GM19372 (cell line): ENCODE data around the gene KRTAP4-3.
"Not testable (repeated sequence)": the region's sequence is repeated elsewhere in the genome, so short reads cannot be mapped to it uniquely, and the experiment has no call there.

Source experiments
- ATAC-seq: cut with Tn5 transposase; IDR thresholded peaks from one replicate; pipeline ENCODE4 v1.9.1; 2021; ENCODE audit warnings: mild to moderate bottlenecking, low read depth, moderate library complexity; ENCODE audit not compliant: unreplicated experiment

KRTAP4-3 gene

GRCh38 chr17:41160190-41160589 is 7.8 kb downstream of the KRTAP4-3 start:
- ATAC-seq: not testable (repeated sequence)

DNA sequence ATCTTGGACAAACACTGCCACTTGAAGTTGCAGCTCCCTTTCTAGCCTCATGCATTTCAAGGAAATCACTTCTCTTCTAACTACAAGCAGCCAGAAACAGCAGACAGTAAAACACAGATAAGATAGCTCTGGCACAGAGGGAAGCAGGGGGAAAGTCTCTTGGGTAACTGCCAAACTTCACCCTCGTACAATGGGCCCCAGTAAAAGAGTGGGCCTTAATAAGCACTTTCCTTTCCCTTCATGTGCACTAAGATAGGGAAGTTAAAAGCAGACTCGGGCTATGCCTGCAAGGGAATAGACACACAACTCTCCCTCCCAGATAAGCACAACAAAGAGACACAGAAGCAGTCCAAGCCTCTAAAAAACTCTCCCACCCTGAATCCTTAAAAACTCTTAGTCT is 14.2 kb downstream of the KRTAP4-3 start:
- no peak for ATAC-seq

DNA sequence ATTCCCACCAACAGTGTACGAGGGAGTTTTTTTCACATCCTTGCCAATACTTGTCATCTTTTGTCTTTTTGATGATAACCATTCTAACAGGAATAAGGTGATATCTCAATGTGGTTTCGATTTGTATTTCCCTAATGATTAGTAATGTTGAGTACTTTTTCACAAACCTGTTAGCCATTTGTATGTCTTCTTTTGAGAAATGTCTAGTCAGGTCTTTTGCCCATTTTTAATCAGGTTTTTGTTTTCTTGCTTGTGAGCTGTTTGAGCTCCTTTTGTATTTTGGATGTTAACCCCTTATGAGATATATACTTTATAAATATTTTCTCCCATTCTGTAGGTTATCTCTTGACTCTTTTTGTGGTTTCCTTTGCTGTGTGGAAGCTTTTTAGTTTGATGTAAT is 16.5 kb downstream of the KRTAP4-3 start:
- ATAC-seq: no peak

DNA sequence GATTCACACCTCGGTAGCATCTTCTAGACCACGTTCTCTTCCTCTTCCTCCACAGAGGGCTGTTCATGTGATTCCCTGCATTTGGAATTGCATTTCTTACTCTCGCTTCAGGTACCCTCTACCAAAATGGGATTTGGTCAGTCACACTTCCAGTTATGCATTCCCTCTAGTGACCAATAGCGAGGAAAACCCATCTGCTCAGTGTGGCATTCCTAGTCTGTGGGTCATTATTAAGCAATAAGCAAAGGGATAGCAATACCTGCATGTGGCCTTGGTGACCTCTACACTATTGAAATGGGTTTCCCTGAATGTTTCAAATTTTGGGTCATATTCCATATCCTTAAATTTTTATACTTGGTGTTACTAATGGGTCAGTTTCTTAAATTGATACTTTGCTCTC is 18.0 kb downstream of the KRTAP4-3 start:
- no peak for ATAC-seq

DNA sequence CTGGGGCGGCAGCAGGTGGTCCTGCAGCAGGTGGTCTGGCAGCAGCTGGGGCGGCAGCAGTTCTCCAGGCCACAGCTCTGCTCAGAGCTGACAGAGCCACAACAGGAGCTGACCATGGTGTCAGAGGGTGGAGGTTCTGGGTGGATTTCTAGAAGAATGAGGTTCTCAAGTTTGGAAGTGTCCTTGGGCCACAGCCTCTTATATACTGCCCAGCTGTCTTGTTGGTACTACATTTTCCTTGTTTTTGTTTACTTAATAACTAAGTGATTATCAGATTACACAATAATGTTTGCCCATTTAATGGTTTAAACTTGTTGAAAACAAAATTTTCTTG is 18.4 kb downstream of the KRTAP4-3 start, which contains the start of gene KRTAP4-5:
TSS of gene KRTAP4-5 (minus strand) at position 174 of the 334 bp plus-strand sequence. CDS start at position 116, 58 bp downstream.
- no peak for ATAC-seq

DNA sequence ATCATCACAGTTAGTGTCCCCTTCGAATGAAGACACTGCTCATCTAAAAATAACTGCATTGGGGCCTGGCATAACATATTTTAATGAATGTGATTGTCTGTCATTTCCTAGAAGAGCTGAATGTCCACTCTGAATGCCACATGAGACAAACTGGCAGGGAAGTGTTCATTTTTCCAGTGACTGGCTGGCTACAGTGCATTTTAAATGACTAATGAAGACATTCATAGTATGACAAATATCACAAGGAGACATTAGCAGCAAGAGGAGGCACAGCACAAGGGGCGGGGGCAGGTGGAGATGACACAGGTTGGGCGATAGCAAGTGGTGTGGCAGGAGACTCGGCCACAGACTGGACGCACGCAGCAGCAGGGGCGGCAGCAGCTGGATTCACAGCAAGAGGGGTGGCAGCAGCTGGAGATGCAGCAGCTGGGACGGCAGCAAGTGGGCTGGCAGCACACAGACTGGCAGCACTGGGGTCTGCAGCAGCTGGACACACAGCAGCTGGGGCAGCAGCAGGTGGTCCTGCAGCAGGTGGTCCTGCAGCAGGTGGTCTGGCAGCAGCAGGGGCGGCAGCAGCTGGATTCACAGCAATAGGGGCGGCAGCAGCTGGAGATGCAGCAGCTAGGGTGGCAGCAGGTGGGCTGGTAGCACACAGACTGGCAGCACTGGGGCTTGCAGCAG is 18.9 kb downstream of the KRTAP4-3 start:
- not testable (repeated sequence) for ATAC-seq

GRCh38 chr17:41147531-41148204 is 20.4 kb downstream of the KRTAP4-3 start:
- no peak for ATAC-seq

GRCh38 chr17:41145261-41145660 is 22.8 kb downstream of the KRTAP4-3 start:
- ATAC-seq: no peak

DNA sequence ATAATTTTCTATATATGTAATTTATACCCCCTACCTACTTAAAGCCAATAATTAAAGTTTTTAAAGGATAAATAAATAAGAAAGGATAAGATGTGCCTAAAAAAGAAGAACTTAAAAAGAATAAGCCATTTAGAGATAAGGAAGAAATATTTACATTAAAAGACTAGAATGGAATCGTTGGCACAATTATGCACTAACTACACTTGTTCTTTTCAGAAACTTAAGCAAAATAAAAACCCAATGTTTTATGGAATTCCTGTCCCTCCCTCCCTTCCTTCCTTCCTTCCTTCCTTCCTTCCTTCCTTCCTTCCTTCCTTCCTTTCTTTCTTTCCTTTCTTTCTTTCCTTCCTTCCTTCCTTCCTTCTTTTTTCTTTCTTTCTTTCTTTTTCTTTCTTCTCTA is 23.2 kb downstream of the KRTAP4-3 start:
- ATAC-seq: no peak

DNA sequence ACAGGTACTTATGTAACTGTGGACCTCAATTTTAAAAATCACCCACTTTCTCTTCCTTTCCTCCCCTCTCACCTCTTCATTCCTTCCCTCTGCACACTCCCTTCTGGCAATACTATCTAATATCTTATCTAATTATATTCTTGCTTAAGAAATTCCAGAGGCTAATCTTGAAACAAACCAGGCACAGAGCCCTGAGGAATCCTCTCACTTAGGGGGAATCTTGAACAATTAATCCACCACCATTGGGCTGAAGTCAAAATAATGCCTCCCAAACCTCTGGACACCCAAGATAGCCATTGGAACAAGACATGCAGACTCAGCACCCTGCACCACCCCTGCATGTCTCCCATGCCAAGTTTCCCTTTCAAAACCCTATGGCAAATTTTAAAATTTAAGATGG is 26.7 kb downstream of the KRTAP4-3 start:
- ATAC-seq: no peak

- no peak for ATAC-seq
These were observed 27.5 kb downstream of the KRTAP4-3 start, which contains the start of gene KRTAP4-6 for GRCh38 chr17:41140360-41141131. KRTAP4-6 (minus strand) TSS chr17:41140544; CDS start chr17:41140487, 57 bp downstream.

DNA sequence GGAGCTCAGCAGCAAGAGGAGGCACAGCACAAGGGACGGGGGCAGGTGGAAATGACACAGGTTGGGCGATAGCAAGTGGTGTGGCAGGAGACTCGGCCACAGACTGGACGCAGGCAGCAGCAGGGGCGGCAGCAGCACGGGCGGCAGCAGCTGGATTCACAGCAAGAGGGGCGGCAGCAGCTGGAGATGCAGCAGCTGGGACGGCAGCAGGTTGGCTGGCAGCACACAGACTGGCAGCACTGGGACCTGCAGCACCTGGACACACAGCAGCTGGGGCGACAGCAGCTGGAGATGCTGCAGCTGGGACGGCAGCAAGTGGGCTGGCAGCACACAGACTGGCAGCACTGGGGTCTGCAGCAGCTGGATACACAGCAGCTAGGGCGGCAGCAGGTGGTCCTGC is 28.2 kb downstream of the KRTAP4-3 start:
- not testable (repeated sequence) for ATAC-seq

DNA sequence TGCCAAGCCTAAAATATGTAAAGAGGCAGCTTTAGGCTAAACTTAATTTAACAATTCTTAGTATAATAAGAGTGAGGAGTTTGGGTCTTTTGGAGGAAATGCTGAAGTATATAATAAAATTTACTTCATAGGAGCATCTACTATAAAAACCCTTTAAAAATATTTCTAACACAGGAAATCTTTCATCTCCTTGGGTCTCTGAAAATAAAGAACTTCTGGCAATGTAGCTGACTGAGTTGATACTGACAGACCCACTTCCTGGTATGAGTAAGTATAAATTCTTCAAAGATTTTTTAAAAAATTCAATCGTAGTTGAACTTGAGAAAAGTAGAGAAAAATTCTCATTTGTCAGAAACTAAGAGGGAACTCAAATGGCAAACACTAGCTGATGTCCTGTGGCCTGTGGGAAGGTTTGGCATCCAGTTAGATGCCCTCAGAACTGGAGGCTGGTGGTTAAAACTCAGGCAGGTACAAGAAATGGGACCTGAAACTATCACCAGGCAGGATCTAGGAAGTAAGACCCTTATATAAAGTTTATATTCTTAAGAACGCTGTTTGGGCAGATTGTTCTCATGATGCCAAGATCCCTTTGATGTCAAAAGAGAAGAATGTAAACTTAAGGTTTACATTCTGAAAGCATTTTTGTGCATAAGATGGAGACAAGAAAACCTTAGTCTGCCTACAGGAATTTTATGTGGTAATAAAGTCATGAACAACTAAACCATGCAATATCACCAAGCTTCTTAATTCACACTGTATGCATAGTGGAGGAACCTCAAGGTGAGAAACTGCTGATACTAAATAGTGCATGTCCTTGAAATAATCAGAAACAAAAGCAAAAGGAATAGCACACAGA is 33.9 kb downstream of the KRTAP4-3 start:
- ATAC-seq: no peak

GRCh38 chr17:41131979-41132378 is 36.0 kb downstream of the KRTAP4-3 start:
- ATAC-seq: no peak

DNA sequence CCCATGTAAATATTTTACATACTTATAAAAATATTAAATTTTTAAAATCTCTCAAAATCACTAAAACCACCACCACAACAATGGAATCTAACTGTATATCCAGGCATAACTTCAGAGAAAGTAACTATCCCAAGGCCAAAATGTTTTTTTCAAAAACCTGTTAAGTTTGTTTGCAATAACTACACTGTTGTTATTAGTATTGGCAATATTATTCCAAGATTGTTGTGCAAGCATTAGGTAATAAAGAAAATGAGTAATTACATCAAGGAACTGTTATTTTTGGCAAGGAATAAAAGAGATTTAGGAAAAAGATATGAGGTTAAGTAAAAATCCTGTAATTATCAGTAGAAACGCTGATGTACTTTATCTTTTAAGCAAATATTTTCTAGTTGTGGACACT is 40.6 kb downstream of the KRTAP4-3 start:
- ATAC-seq: no peak

DNA sequence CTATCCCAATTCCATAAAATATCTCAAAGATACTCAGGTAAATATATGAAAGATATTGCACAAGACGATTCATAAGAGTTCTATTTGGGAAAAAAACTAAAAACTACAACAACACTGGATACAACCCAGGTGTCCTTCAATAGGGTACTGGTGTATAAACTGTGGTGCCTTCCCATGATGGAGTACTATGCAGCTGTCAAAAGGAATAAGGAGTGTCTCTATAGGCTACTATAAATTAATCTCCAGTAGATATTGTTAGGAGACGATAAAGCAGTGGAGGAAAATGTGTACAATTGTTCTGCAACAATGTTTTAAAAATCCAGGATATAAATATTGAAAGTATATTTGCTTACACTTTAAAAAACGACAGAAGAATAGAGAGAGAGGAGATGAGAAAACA is 41.6 kb downstream of the KRTAP4-3 start:
- no peak for ATAC-seq

GRCh38 chr17:41125064-41125463 is 43.0 kb downstream of the KRTAP4-3 start:
- no peak for ATAC-seq

DNA sequence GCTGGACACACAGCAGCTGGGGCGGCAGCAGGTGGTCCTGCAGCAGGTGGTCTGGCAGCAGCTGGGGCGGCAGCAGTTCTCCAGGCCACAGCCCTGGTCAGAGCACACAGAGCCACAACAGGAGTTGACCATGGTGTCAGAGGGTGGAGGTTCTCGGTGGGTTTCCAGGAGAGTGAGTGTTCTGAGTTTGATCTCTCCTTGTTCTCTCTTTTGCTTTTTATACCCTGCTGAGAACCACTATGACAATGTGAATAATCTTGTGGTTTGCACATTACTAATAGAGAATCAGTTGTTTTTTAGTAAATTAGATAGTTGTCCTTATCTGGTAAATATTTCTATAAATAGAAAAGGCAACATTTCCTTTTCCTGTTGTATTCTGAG is 44.0 kb downstream of the KRTAP4-3 start, which contains the start of gene KRTAP4-12:
TSS of gene KRTAP4-12 (minus strand) at position 192 of the 381 bp plus-strand sequence. CDS start at position 132, 60 bp downstream.
- ATAC-seq: not testable (repeated sequence)

DNA sequence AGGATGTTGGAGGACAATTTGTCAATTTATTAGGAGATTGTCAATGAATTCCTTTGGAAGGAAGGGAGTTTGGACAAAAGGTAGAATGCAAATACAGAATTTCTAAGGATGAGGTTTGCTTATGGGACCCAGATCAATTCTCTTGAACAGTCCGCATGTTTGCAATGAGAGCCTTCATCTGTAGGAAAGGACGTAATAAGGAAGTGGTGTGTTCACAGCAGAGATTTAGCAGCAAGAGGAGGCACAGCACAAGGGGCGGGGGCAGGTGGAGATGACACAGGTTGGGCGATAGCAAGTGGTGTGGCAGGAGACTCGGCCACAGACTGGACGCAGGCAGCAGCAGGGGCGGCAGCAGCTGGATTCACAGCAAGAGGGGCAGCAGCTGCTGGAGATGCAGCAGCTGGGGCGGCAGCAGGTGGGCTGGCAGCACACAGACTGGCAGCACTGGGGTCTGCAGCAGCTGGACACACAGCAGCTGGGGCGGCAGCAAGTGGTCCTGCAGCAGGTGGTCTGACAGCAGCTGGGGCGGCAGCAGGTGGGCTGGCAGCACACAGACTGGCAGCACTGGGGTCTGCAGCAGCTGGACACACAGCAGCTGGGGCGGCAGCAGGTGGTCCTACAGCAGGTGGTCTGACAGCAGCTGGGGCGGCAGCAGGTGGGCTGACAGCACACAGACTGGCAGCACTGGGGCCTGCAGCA is 44.6 kb downstream of the KRTAP4-3 start:
- ATAC-seq: not testable (repeated sequence)

DNA sequence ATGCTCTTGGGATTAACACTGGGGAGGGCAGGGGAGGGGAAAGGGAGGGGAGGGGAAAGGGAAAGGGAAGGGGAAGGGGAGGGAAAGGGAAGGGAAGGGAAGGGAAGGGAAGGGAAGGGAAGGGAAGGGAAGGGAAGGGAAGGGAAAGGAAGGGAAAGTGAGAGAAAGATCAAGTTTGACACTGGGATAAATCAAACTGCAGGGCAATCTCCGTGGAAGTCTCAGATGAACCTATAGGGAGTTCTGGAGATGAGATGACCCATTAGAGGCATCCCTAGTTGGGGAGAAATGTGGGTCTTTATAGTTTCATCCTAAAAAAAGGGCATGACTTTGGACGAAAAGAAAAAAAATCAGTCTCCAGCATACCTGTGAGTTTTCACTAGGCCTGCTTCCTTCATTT is 46.3 kb downstream of the KRTAP4-3 start:
- no peak for ATAC-seq
